Duodenal mucosa (tissue), 2 donors: ENCODE results near the gene NFE2.
A peak's percentile ranks its signal among the peaks of the same experiment; 100 is the strongest.

Experiments used
- H3K27ac ChIP-seq: one replicate; pipeline ENCODE4 v1.7.0; 2013; ENCODE audit warnings: low read depth, low read length
- H3K27me3 ChIP-seq, 2 donors: one replicate each; pipeline ENCODE4 v1.7.0; 2013; ENCODE audit warnings: low read length in 2 of 2, control low read depth in 1 of 2; ENCODE audit not compliant: insufficient read depth in 2 of 2, control insufficient read depth in 1 of 2
- H3K36me3 ChIP-seq, 2 donors: one replicate each; pipeline ENCODE4 v1.7.0; 2013; ENCODE audit warnings: low read length in 2 of 2, control low read depth in 1 of 2; ENCODE audit not compliant: insufficient read depth in 2 of 2, control insufficient read depth in 1 of 2
- H3K4me1 ChIP-seq, 2 donors: one replicate each; pipeline ENCODE4 v1.7.0; 2013; ENCODE audit warnings: low read length in 2 of 2, control low read depth in 1 of 2; ENCODE audit not compliant: insufficient read depth in 2 of 2, control insufficient read depth in 1 of 2
- H3K4me3 ChIP-seq, 2 donors: one replicate each; pipeline ENCODE4 v1.7.0; 2013; ENCODE audit warnings: low read length in 2 of 2, low read depth in 1 of 2
- H3K9ac ChIP-seq, 2 donors: one replicate each; pipeline ENCODE4 v1.7.0; 2013; ENCODE audit warnings: low read length in 2 of 2, low read depth in 1 of 2
- H3K9me3 ChIP-seq, 2 donors: one replicate each; pipeline ENCODE4 v1.7.0; 2013; ENCODE audit warnings: low read length in 2 of 2, control low read depth in 1 of 2; ENCODE audit not compliant: control insufficient read depth in 1 of 2

Gene NFE2

GRCh38 chr12:54300732-54301427 is at the start of gene NFE2:
NFE2 (minus strand) TSS chr12:54301015; CDS start chr12:54295248, 5,767 bp downstream.
- peaks cover 13 to 22% of the 10 kb centered on the region in 2 donors for H3K4me1 ChIP-seq
- H3K9me3 ChIP-seq = no peaks in the 10 kb centered on the region
- peak within 1 kb of the TSS; percentile 36 to 43 for H3K4me3 ChIP-seq
- H3K36me3 ChIP-seq = no peaks in the 10 kb centered on the region
- H3K9ac ChIP-seq = peak within 1 kb of the TSS in 1 of 2 donors; percentile 10
- H3K27ac ChIP-seq = no peak within 1 kb of the TSS
- H3K27me3 ChIP-seq = peaks cover 24 to 31% of the 10 kb centered on the region in 2 donors

GRCh38 chr12:54349679-54350078 is 48.9 kb upstream of the NFE2 start:
- Histone ChIP-seq H3K36me3 (peaks cover 46 to 71% of the 10 kb centered on the region in 2 donors), H3K9ac (no peak overlapping the region), H3K9me3 (no peaks in the 10 kb centered on the region), H3K4me3 (no peak overlapping the region), H3K27ac (no peak overlapping the region), H3K4me1 (peaks cover 8 to 12% of the 10 kb centered on the region in 2 donors), H3K27me3 (no peaks in the 10 kb centered on the region)

GRCh38 chr12:54349036-54349435 is 48.2 kb upstream of the NFE2 start:
- Histone ChIP-seq H3K27me3 (no peaks in the 10 kb centered on the region), H3K36me3 (peaks cover 47 to 73% of the 10 kb centered on the region in 2 donors), H3K9me3 (no peaks in the 10 kb centered on the region), H3K9ac (no peak overlapping the region), H3K27ac (no peak overlapping the region), H3K4me3 (no peak overlapping the region), H3K4me1 (peaks cover 8 to 12% of the 10 kb centered on the region in 2 donors)

GRCh38 chr12:54341378-54342300 is 40.8 kb upstream of the NFE2 start:
- H3K9me3 ChIP-seq = no peaks in the 10 kb centered on the region
- H3K4me1 ChIP-seq = peaks cover 19 to 28% of the 10 kb centered on the region in 2 donors
- H3K4me3 ChIP-seq = no peak overlapping the region
- no peaks in the 10 kb centered on the region for H3K27me3 ChIP-seq
- H3K9ac ChIP-seq = no peak overlapping the region
- no peak overlapping the region for H3K27ac ChIP-seq
- H3K36me3 ChIP-seq = peaks cover 43 to 59% of the 10 kb centered on the region in 2 donors

GRCh38 chr12:54340846-54341245 is 40.0 kb upstream of the NFE2 start:
- Histone ChIP-seq H3K27ac (no peak overlapping the region), H3K36me3 (peaks cover 42 to 52% of the 10 kb centered on the region in 2 donors), H3K9me3 (no peaks in the 10 kb centered on the region), H3K4me3 (no peak overlapping the region), H3K27me3 (no peaks in the 10 kb centered on the region), H3K4me1 (peaks cover 19 to 28% of the 10 kb centered on the region in 2 donors), H3K9ac (no peak overlapping the region)

- Histone ChIP-seq H3K9ac (no peak overlapping the region), H3K4me3 (no peak overlapping the region), H3K36me3 (peaks cover 36 to 39% of the 10 kb centered on the region in 2 donors), H3K27me3 (no peaks in the 10 kb centered on the region), H3K4me1 (peaks cover 19 to 28% of the 10 kb centered on the region in 2 donors), H3K9me3 (no peaks in the 10 kb centered on the region), H3K27ac (no peak overlapping the region)
These were observed 38.0 kb upstream of the NFE2 start for GRCh38 chr12:54338698-54339296.

- Histone ChIP-seq H3K36me3 (peaks cover 29 to 32% of the 10 kb centered on the region in 2 donors), H3K9ac (no peak overlapping the region), H3K27ac (no peak overlapping the region), H3K4me3 (no peak overlapping the region), H3K27me3 (no peaks in the 10 kb centered on the region), H3K4me1 (peaks cover 19 to 28% of the 10 kb centered on the region in 2 donors), H3K9me3 (no peaks in the 10 kb centered on the region)
These were observed 37.2 kb upstream of the NFE2 start for GRCh38 chr12:54337854-54338650.

GRCh38 chr12:54337280-54337842 is 36.5 kb upstream of the NFE2 start:
- Histone ChIP-seq H3K4me3 (no peak overlapping the region), H3K9me3 (no peaks in the 10 kb centered on the region), H3K27ac (no peak overlapping the region), H3K27me3 (no peaks in the 10 kb centered on the region), H3K36me3 (peaks cover 23 to 25% of the 10 kb centered on the region in 2 donors), H3K9ac (no peak overlapping the region), H3K4me1 (peaks cover 19 to 28% of the 10 kb centered on the region in 2 donors)

GRCh38 chr12:54333420-54334034 is 32.7 kb upstream of the NFE2 start:
- Histone ChIP-seq H3K4me1 (peaks cover 36 to 41% of the 10 kb centered on the region in 2 donors), H3K9me3 (no peaks in the 10 kb centered on the region), H3K9ac (no peak overlapping the region), H3K36me3 (peaks cover 0 to 10% of the 10 kb centered on the region in 2 donors), H3K4me3 (no peak overlapping the region), H3K27ac (no peak overlapping the region), H3K27me3 (no peaks in the 10 kb centered on the region)
